IMR-90 (cell line): ENCODE results near the gene COG4. TPM values are rescaled to one million over a fixed set of nuclear protein-coding genes. Genes with fewer than 3 reads are reported as not detected.

Experiments used
- ATAC-seq: fragments of 200-7000 bp; cut with Tn5 transposase; 2 replicates; pipeline ENCODE4 v1.9.1; 2020; ENCODE audit warnings: low read depth, mild to moderate bottlenecking, moderate library complexity
- BruUV-seq: library from RNA; stranded (reverse); fragments of 400-500 nt; replicated peaks from 2 replicates; lab custom pipeline; 2021; lab: Mats Ljungman, UMichigan
- CTCF ChIA-PET: fragments of 300-600 bp; formaldehyde crosslinking; extraction: SDS; loops from one replicate; lab custom pipeline; 2021; ENCODE audit warnings: antibody characterized with exemption; lab: Yijun Ruan, JAX
- POLR2A ChIA-PET: fragments of 300-600 bp; sonication (Branson Sonifier 250); formaldehyde crosslinking; loops from one replicate; lab custom pipeline; 2022; ENCODE audit warnings: antibody characterized with exemption; ENCODE audit not compliant: unreplicated experiment; lab: Charles Lee
- DNase-seq: peaks from one replicate; pipeline ENCODE4 v3.0.0; 2013
- H2AFZ ChIP-seq: replicated peaks from 2 replicates; pipeline ENCODE3; 2013; ENCODE audit warnings: low read length, mild to moderate bottlenecking; ENCODE audit not compliant: poor library complexity
- H2AK5ac ChIP-seq: 2 replicates; pipeline ENCODE4 v1.6.1; 2013; ENCODE audit warnings: low read depth, low read length, inconsistent platforms
- H2AK9ac ChIP-seq: replicated peaks from 2 replicates; pipeline ENCODE3; 2013; ENCODE audit warnings: mild to moderate bottlenecking, low read depth, low read length, moderate library complexity; ENCODE audit not compliant: poor library complexity
- H2BK120ac ChIP-seq: 2 replicates; pipeline ENCODE4 v1.6.1; 2013; ENCODE audit warnings: low read depth, low read length, inconsistent platforms
- H2BK15ac ChIP-seq: 3 replicates; pipeline ENCODE4 v1.6.1; 2013; ENCODE audit warnings: low read depth, low read length, inconsistent platforms
- H2BK20ac ChIP-seq: 2 replicates; pipeline ENCODE4 v1.6.1; 2013; ENCODE audit warnings: low read depth, mild to moderate bottlenecking, inconsistent platforms, low read length, moderate library complexity
- H2BK5ac ChIP-seq: 2 replicates; pipeline ENCODE4 v1.6.1; 2013; ENCODE audit warnings: mild to moderate bottlenecking, low read depth, low read length, inconsistent platforms; ENCODE audit not compliant: poor library complexity, severe bottlenecking
- H3K14ac ChIP-seq: replicated peaks from 2 replicates; pipeline ENCODE4 v1.6.1; 2013; ENCODE audit warnings: low read depth, low read length, inconsistent platforms
- H3K18ac ChIP-seq: 2 replicates; pipeline ENCODE4 v1.6.1; 2013; ENCODE audit warnings: low read depth, low read length, control low read depth
- H3K23ac ChIP-seq: 2 replicates; pipeline ENCODE4 v1.6.1; 2013; ENCODE audit warnings: low read depth, low read length, inconsistent platforms
- H3K27ac ChIP-seq: 2 replicates; pipeline ENCODE4 v1.5.1; 2013; ENCODE audit warnings: mild to moderate bottlenecking, control low read depth, low read length; ENCODE audit not compliant: insufficient read depth
- H3K27me3 ChIP-seq: 2 replicates; pipeline ENCODE4 v1.6.1; 2013; ENCODE audit warnings: low read length; ENCODE audit not compliant: control insufficient read depth, insufficient read depth
- H3K36me3 ChIP-seq: 2 replicates; pipeline ENCODE4 v1.6.1; 2013; ENCODE audit warnings: low read length, mixed read lengths; ENCODE audit not compliant: control insufficient read depth, insufficient read depth
- H3K4ac ChIP-seq: 2 replicates; pipeline ENCODE4 v1.6.1; 2013; ENCODE audit warnings: low read depth, low read length, inconsistent platforms
- H3K4me1 ChIP-seq: 2 replicates; pipeline ENCODE4 v1.6.1; 2013; ENCODE audit warnings: low read length, mixed read lengths; ENCODE audit not compliant: control insufficient read depth, insufficient read depth
- H3K4me2 ChIP-seq: 2 replicates; pipeline ENCODE4 v1.6.1; 2013; ENCODE audit warnings: low read depth, mild to moderate bottlenecking, control low read depth, low read length, moderate library complexity
- H3K4me3 ChIP-seq: 2 replicates; pipeline ENCODE4 v1.5.1; 2013; ENCODE audit warnings: low read depth, mild to moderate bottlenecking, control low read depth, low read length, moderate library complexity; ENCODE audit not compliant: insufficient read depth
- H3K56ac ChIP-seq: 2 replicates; pipeline ENCODE4 v1.6.1; 2013; ENCODE audit warnings: low read length, inconsistent platforms; ENCODE audit not compliant: insufficient read depth; ENCODE audit errors: extremely low read depth
- H3K79me1 ChIP-seq, 2 experiments: 2 replicates each; pipeline ENCODE4 v1.6.1; 2013; ENCODE audit warnings: low read length in 2 of 2, inconsistent platforms in 1 of 2, low read depth in 1 of 2
- H3K9ac ChIP-seq: 2 replicates; pipeline ENCODE4 v1.6.1; 2013; ENCODE audit warnings: low read depth, low read length, control low read depth
- H3K9me1 ChIP-seq: 2 replicates; pipeline ENCODE4 v1.6.1; 2013; ENCODE audit warnings: low read length, inconsistent platforms; ENCODE audit not compliant: insufficient read depth
- H3K9me3 ChIP-seq: 2 replicates; pipeline ENCODE4 v1.6.1; 2013; ENCODE audit warnings: low read length; ENCODE audit not compliant: control insufficient read depth, insufficient read depth
- H4K20me1 ChIP-seq: 2 replicates; pipeline ENCODE4 v1.6.1; 2013; ENCODE audit warnings: low read length, inconsistent platforms; ENCODE audit not compliant: insufficient read depth
- H4K5ac ChIP-seq: 2 replicates; pipeline ENCODE4 v1.6.1; 2013; ENCODE audit warnings: mild to moderate bottlenecking, low read depth, low read length, control low read depth
- H4K8ac ChIP-seq, 2 experiments: 2 replicates each; pipeline ENCODE4 v1.6.1; 2013; ENCODE audit warnings: low read depth in 2 of 2, low read length in 2 of 2, control low read depth in 1 of 2, inconsistent platforms in 1 of 2
- H4K91ac ChIP-seq: 2 replicates; pipeline ENCODE4 v1.6.1; 2013; ENCODE audit warnings: low read depth, low read length, inconsistent platforms; ENCODE audit not compliant: insufficient read depth
- ELK1 ChIP-seq: fragments of 150-350 bp; IDR thresholded peaks from 2 replicates; pipeline ENCODE4 v1.6.1; 2016; ENCODE audit warnings: low read depth, mild to moderate bottlenecking, low read length, moderate library complexity, borderline replicate concordance
- FOS ChIP-seq: fragments of 150-350 bp; IDR thresholded peaks from 2 replicates; pipeline ENCODE4 v1.6.1; 2016; ENCODE audit warnings: low read depth, low read length
- MAFK ChIP-seq: IDR thresholded peaks from 2 replicates; pipeline ENCODE4 v1.6.1; 2012; ENCODE audit warnings: low read depth, low read length, improper control_type of control experiment
- NFE2L2 ChIP-seq: fragments of 150-350 bp; IDR thresholded peaks from 2 replicates; pipeline ENCODE4 v1.6.1; 2016; ENCODE audit warnings: low read depth, mild to moderate bottlenecking, low read length
- WGBS, 2 experiments: methylation state at CpG; one replicate each; pipeline versions ENCODE4 v1.1.5 to v1.1.7; 2013; ENCODE audit warnings: missing lambda C conversion rate in 2 of 2; ENCODE audit not compliant: insufficient read length in 1 of 2; ENCODE audit errors: extremely low coverage in 2 of 2; 5-methylcytosine and 5-hydroxymethylcytosine counted together
- dilution Hi-C: fragments of 300-500 bp; cut with HindIII; formaldehyde crosslinking; loops from one replicate; pipeline ENCODE4 v1.14.3; 2018; ENCODE audit warnings: low sequenced_read_pairs; ENCODE audit not compliant: unreplicated experiment
- in situ Hi-C: fragments of 300-500 bp; cut with MboI; formaldehyde crosslinking; loops from 3 replicates; pipeline ENCODE4 v1.14.3; 2019; ENCODE audit warnings: low sequenced_read_pairs, inconsistent platforms, mixed read lengths
- intact Hi-C: fragments of 100-400 bp; cut with micrococcal nuclease; formaldehyde crosslinking; loops from 2 replicates; pipeline ENCODE4 v1.10.0; 2022
- polyA plus RNA-seq, 3 experiments: library from polyadenylated mRNA; depleted of rRNA; stranded (reverse); fragments of >200 nt; gene quantifications; 2 replicates each; pipeline ENCODE4 v1.2.3, GENCODE V29; 2012; ENCODE audit warnings: low replicate concordance in 1 of 3
- total RNA-seq: library from RNA; depleted of rRNA; stranded (reverse); fragments of >200 nt; gene quantifications from 2 replicates; pipeline ENCODE4 v1.2.3, GENCODE V29; 2012

Gene COG4
- total and polyA plus RNA-seq, 2 of the 4 experiments (the other 2 are of a cell fraction) = 47.5 to 96.1 TPM

GRCh38 chr16:70483426-70483825 lies 39.9 kb downstream of the COG4 start:
- no peak overlapping the region for H3K18ac ChIP-seq
- no peak overlapping the region for H3K23ac ChIP-seq
- DNase-seq = no peak
- peaks cover 8% of the 10 kb centered on the region for H3K4me1 ChIP-seq
- no peak overlapping the region for H3K56ac ChIP-seq
- H3K4me2 ChIP-seq = no peak overlapping the region
- in situ Hi-C loops = no loop called here
- H2BK15ac ChIP-seq = no peak overlapping the region
- intact Hi-C loops = loop anchor here (5.0 kb wide), 1 partner anchor 101 kb away; no protein-coding TSS in a partner anchor
- no peak overlapping the region for H4K5ac ChIP-seq
- no peak overlapping the region for H3K4me3 ChIP-seq
- CTCF ChIA-PET = no interaction called here
- no peak overlapping the region for H2AK5ac ChIP-seq
- H3K36me3 ChIP-seq = peaks cover 54% of the 10 kb centered on the region
- H3K79me1 ChIP-seq = 0 out of 4 replicates have a peak, but pooled peaks cover 0 to 4% of the 10 kb centered on the region in 2 experiments
- TF ChIP-seq NFE2L2 (no peak), FOS (no peak), ELK1 (no peak), MAFK (no peak)
- no peak overlapping the region for H3K9ac ChIP-seq
- BruUV-seq = no TSS peak
- H2AFZ ChIP-seq = no peak overlapping the region
- H3K27ac ChIP-seq = no peak overlapping the region
- no peaks in the 10 kb centered on the region for H3K9me3 ChIP-seq
- dilution Hi-C loops = no loop called here
- H3K27me3 ChIP-seq = no peaks in the 10 kb centered on the region
- H3K14ac ChIP-seq = no peak overlapping the region
- POLR2A ChIA-PET = no interaction called here
- H2BK5ac ChIP-seq = no peak overlapping the region
- H4K91ac ChIP-seq = no peak overlapping the region
- H3K9me1 ChIP-seq = peaks cover 20% of the 10 kb centered on the region
- H4K20me1 ChIP-seq = no peaks in the 10 kb centered on the region
- H2BK20ac ChIP-seq = no peak overlapping the region
- no peak overlapping the region for H2AK9ac ChIP-seq
- no peak overlapping the region for H2BK120ac ChIP-seq
- no peak overlapping the region for H3K4ac ChIP-seq
- no peak overlapping the region for H4K8ac ChIP-seq
- WGBS, 2 experiments = 96% methylated on average over 5 of the region's 5 CpGs; no CpG with 5 or more reads in 1 of the 2 experiments
- no peak for ATAC-seq
